Right cardiac atrium (tissue), 5 donors: Measurements from ENCODE around the gene WASHC4. TPM values are rescaled to one million over a fixed set of nuclear protein-coding genes. Genes with fewer than 3 reads are reported as not detected.

Experiments
- ATAC-seq, 2 donors: fragments of 200-7000 bp; cut with Tn5 transposase; one replicate each; pipeline versions ENCODE4 v1.8.0 to v1.9.1; 2020; ENCODE audit warnings: moderate library complexity in 2 of 2, mild to moderate bottlenecking in 1 of 2
- DNase-seq, 3 donors: peaks; one replicate each; pipeline ENCODE4 v3.0.0-alpha.2; 2020
- H3K27ac ChIP-seq: one replicate; pipeline ENCODE4 v1.5.1; 2013; ENCODE audit warnings: mild to moderate bottlenecking, low read length, control low read depth, moderate library complexity
- H3K27me3 ChIP-seq: one replicate; pipeline ENCODE4 v1.6.1; 2013; ENCODE audit not compliant: control insufficient read depth, insufficient read depth
- H3K4me1 ChIP-seq: one replicate; pipeline ENCODE4 v1.6.1; 2013; ENCODE audit warnings: low read length; ENCODE audit not compliant: control insufficient read depth, insufficient read depth
- H3K4me3 ChIP-seq: one replicate; pipeline ENCODE4 v1.5.1; 2013; ENCODE audit warnings: low read length, control low read depth
- H3K9me3 ChIP-seq: one replicate; pipeline ENCODE4 v1.6.1; 2013; ENCODE audit warnings: low read length; ENCODE audit not compliant: control insufficient read depth
- WGBS: extraction: QIAGEN DNeasy Blood & Tissue Kit; methylation state at CpG from one replicate; pipeline ENCODE4 v1.1.7; 2013; 5-methylcytosine and 5-hydroxymethylcytosine counted together
- intact Hi-C, 4 donors: fragments of 100-400 bp; cut with DNase I; formaldehyde crosslinking; loops; one replicate each; pipeline versions ENCODE4 v1.11.0 to v1.14.0; 2022 to 2023
- polyA plus RNA-seq: library from polyadenylated mRNA; stranded (reverse); fragments of 200-250 nt; gene quantifications from one replicate; pipeline ENCODE4 v1.2.3, GENCODE V29; 2013
- total RNA-seq, 4 donors: library from RNA; stranded (reverse); fragmentation: NEBNext Ultra II Directional; extraction: Animal tissue kit (Norgen Biotek cat#: 25700); gene quantifications; one replicate each; pipeline ENCODE4 v1.2.1, GENCODE V29; 2021
- donor health status: healthy with polysubstance abuse.
- donor health status: DM: no; HTN: yes; CAD: no.
- donor health status: DM: no; HTN: no; CAD: no.
- donor health status: DM: no; HTN: yes; CAD: no; lungs with severe emphysema.
- donor health status: DM: yes; HTN: yes; CAD: no.

The WASHC4 gene
- total and polyA plus RNA-seq, 5 donors = 9.5 to 29.9 (median 26.5) TPM

DNA sequence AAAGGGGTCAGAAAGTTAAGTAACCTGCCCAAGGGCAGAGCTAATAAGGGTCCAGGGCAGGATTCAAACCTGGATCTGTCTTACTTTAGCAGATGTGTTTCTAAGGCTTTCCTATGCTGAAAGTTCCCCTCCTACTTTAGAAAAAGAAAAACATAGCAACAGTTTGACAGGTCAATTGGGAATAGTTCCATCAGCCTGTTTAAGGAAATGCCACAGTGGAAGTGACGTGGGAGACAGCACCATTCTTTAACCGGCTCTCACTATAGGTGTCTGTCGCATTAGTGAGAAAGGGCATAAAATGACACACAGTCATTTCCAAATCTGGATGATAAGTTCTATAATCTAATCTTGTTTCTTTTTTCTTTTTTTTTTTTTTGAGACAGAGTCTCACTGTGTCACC lies 30.6 kb upstream of the WASHC4 start:
- H3K4me1 ChIP-seq = no peaks in the 10 kb centered on the region
- WGBS = 58% methylated on average over 3 of the region's 3 CpGs
- H3K27ac ChIP-seq = no peak overlapping the region
- no peak overlapping the region for H3K4me3 ChIP-seq
- no peak for ATAC-seq
- no peaks in the 10 kb centered on the region for H3K9me3 ChIP-seq
- DNase-seq = no peak
- intact Hi-C loops = no loop called here
- no peaks in the 10 kb centered on the region for H3K27me3 ChIP-seq

- no peak overlapping the region for H3K4me3 ChIP-seq
- intact Hi-C loops = no loop called here
- no peak overlapping the region for H3K27ac ChIP-seq
- WGBS = 70% methylated on average over 7 of the region's 7 CpGs
- no peaks in the 10 kb centered on the region for H3K4me1 ChIP-seq
- H3K27me3 ChIP-seq = no peaks in the 10 kb centered on the region
- ATAC-seq = peak; percentile 20 to 56
- H3K9me3 ChIP-seq = no peaks in the 10 kb centered on the region
- DNase-seq = peak in 1 of 3 donors; percentile 60
These were observed 30.1 kb upstream of the WASHC4 start for GRCh38 chr12:105077435-105077834.

GRCh38 chr12:105078712-105079570 lies 28.6 kb upstream of the WASHC4 start:
- DNase-seq = no peak
- intact Hi-C loops = no loop called here
- H3K9me3 ChIP-seq = no peaks in the 10 kb centered on the region
- 83% methylated on average over 11 of the region's 11 CpGs for WGBS
- H3K4me3 ChIP-seq = no peak overlapping the region
- ATAC-seq = no peak
- H3K27ac ChIP-seq = no peak overlapping the region
- no peaks in the 10 kb centered on the region for H3K27me3 ChIP-seq
- H3K4me1 ChIP-seq = peaks cover 3% of the 10 kb centered on the region

GRCh38 chr12:105083031-105083430 lies 24.5 kb upstream of the WASHC4 start:
- Histone ChIP-seq H3K27me3 (no peaks in the 10 kb centered on the region), H3K4me3 (peak overlapping the region; percentile 70), H3K9me3 (no peaks in the 10 kb centered on the region), H3K27ac (no peak overlapping the region), H3K4me1 (peaks cover 4% of the 10 kb centered on the region)
- no peak for ATAC-seq
- DNase-seq = no peak
- intact Hi-C loops = no loop called here
- 55% methylated on average over 5 of the region's 5 CpGs for WGBS

DNA sequence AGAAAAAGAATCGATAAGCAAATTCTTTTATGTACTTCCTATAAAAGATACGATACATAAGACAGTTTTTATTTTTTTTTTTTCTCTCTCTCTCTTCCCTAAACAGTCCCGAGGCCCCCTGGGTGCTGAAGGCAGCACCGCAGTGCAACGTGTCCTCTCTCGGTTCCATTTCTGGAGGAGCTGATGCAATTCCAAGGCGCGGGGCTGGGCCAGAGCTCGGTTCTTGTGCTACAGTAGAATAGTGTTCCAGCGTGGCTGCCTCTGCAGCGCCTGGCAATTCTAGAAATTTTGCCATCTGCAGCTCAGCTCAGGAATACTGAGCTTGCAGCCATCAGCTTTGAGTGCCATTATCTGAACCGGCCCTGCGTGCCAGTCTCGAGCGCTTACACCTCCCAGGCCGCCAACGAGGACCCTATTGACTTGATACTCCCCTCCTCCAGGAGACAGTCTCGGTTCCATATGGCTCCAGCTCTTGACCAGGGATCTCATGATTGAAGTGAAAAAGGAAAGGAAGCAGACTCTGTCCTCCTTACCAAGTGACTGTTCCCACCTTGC lies 23.9 kb upstream of the WASHC4 start:
- H3K9me3 ChIP-seq = no peaks in the 10 kb centered on the region
- DNase-seq = peak; percentile 75 to 89 (median 86)
- no peaks in the 10 kb centered on the region for H3K27me3 ChIP-seq
- peak; percentile 80 for ATAC-seq
- intact Hi-C loops = no loop called here
- 7% methylated on average over 18 of the region's 18 CpGs for WGBS
- H3K4me3 ChIP-seq = peak overlapping the region; percentile 70
- peak overlapping the region; percentile 64 for H3K27ac ChIP-seq
- peaks cover 4% of the 10 kb centered on the region for H3K4me1 ChIP-seq

- intact Hi-C loops = no loop called here
- peaks cover 4% of the 10 kb centered on the region for H3K4me1 ChIP-seq
- peak within 1 kb of the TSS; percentile 64 for H3K27ac ChIP-seq
- H3K27me3 ChIP-seq = no peaks in the 10 kb centered on the region
- WGBS = 22% methylated on average over 75 of the region's 75 CpGs
- DNase-seq = peak; percentile 90 to 95 (median 94)
- peak; percentile 98 for ATAC-seq
- H3K9me3 ChIP-seq = no peaks in the 10 kb centered on the region
- H3K4me3 ChIP-seq = peak within 1 kb of the TSS; percentile 70
These were observed 23.0 kb upstream of the WASHC4 start, which contains the start of gene ALDH1L2 for GRCh38 chr12:105084251-105085250. Gene ALDH1L2 (minus strand): TSS chr12:105084458. CDS start chr12:105084436, 22 bp downstream.

GRCh38 chr12:105085501-105085900 lies 22.0 kb upstream of the WASHC4 start:
- 79% methylated on average over 6 of the region's 6 CpGs for WGBS
- ATAC-seq (no peak), DNase-seq (no peak)
- H3K4me3 ChIP-seq = no peak overlapping the region
- peaks cover 4% of the 10 kb centered on the region for H3K4me1 ChIP-seq
- intact Hi-C loops = no loop called here
- no peak overlapping the region for H3K27ac ChIP-seq
- no peaks in the 10 kb centered on the region for H3K9me3 ChIP-seq
- no peaks in the 10 kb centered on the region for H3K27me3 ChIP-seq

GRCh38 chr12:105089817-105090216 lies 17.7 kb upstream of the WASHC4 start:
- intact Hi-C loops = no loop called here
- Histone ChIP-seq H3K4me3 (no peak overlapping the region), H3K27ac (no peak overlapping the region), H3K4me1 (no peaks in the 10 kb centered on the region), H3K27me3 (no peaks in the 10 kb centered on the region), H3K9me3 (no peaks in the 10 kb centered on the region)
- WGBS = 79% methylated on average over 3 of the region's 3 CpGs
- ATAC-seq (no peak), DNase-seq (no peak)

GRCh38 chr12:105090361-105090760 lies 17.2 kb upstream of the WASHC4 start:
- H3K9me3 ChIP-seq = no peaks in the 10 kb centered on the region
- no peaks in the 10 kb centered on the region for H3K27me3 ChIP-seq
- no peak for ATAC-seq
- H3K4me1 ChIP-seq = no peaks in the 10 kb centered on the region
- H3K4me3 ChIP-seq = no peak overlapping the region
- no peak overlapping the region for H3K27ac ChIP-seq
- 64% methylated on average over 6 of the region's 6 CpGs for WGBS
- DNase-seq = no peak
- intact Hi-C loops = no loop called here

- no peaks in the 10 kb centered on the region for H3K9me3 ChIP-seq
- no peak for ATAC-seq
These were observed 15.9 kb upstream of the WASHC4 start for GRCh38 chr12:105091476-105092206.

More at GRCh38 chr12:105091476-105092206, 15.9 kb upstream of the WASHC4 start:
- no peaks in the 10 kb centered on the region for H3K27me3 ChIP-seq
- H3K27ac ChIP-seq = no peak overlapping the region
- intact Hi-C loops = no loop called here
- H3K4me3 ChIP-seq = no peak overlapping the region
- WGBS = 43% methylated on average over 4 of the region's 4 CpGs
- H3K4me1 ChIP-seq = no peaks in the 10 kb centered on the region
- no peak for DNase-seq
